PFSK-1 (cell line): ENCODE data around the gene ADGRE3.
A peak's percentile ranks its signal among the peaks of the same experiment; 100 is the strongest.

ENCODE experiments used
- POLR2AphosphoS5 ChIP-seq: IDR thresholded peaks from 2 replicates; pipeline ENCODE4 v1.6.1; 2012; ENCODE audit warnings: low read depth, mild to moderate bottlenecking, control low read depth, low read length, moderate library complexity
- REST ChIP-seq, 2 experiments: IDR thresholded peaks; 2 replicates each; pipeline versions ENCODE4 v1.6.1 to v1.8.0; 2011 to 2012; ENCODE audit warnings: low read depth in 2 of 2, low read length in 2 of 2, control low read depth in 1 of 2, inconsistent platforms in 1 of 2, mild to moderate bottlenecking in 1 of 2, moderate library complexity in 1 of 2; ENCODE audit not compliant: insufficient read depth in 1 of 2
- SIN3A ChIP-seq: IDR thresholded peaks from 2 replicates; pipeline ENCODE4 v1.6.1; 2012; ENCODE audit warnings: mild to moderate bottlenecking, low read length, moderate library complexity, borderline replicate concordance; ENCODE audit not compliant: insufficient read depth

DNA sequence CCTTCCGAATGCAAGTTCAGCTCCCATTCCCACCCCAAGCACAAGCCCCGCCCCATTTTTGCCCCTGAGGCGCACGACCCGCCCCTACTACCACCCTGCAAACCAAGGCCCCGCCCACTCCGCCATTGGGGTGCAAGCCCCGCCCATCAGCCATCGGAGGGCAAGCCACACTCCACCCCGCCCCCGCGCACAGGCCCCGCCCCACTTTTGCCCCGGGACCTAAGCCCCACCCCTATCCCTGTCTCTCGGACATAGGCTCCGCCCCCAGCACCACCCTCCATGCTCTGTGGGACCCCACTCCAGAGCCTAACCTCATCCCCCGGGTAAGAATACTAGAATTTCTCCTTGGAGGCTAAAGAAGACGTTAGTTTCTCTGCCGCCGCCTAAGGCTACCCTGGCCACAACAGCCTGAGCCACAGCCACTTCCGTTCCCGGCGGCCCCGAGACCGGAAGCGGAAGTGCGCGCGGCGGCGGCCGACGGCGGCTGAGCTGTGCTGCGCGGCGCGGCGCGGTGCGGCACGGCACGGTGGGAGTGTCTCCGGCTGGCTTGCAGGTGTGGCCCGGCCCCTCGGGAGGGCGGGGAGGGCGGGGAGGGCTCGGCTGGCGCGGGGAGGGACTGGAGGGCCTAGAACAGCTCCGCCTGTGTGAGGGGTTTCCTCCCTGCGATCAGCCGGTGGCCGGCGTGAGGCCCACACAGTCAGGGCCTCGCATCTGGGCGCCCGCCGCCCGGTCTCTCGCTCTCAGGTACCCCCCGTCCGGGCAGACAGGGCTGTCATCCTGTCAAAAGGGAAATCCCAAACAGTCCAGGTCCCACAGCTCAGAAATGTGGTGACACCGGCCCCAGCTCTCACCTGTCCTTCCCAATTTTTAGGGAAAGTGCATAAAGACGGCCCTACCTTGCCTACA, 15.2 kb upstream of the ADGRE3 start, which contains the start of gene ZNF333:
- TF ChIP-seq REST (IDR thresholded peaks at IDR 0.05; ENCODE audit: insufficient read depth in 1 of 2, low read depth in 2 of 2, low read length in 2 of 2) = no peak
- TF ChIP-seq SIN3A = no peak
- peak; percentile 89 for TF ChIP-seq POLR2AphosphoS5
